ENCODE measurements around the gene TTC22. TPM values are rescaled to one million over a fixed set of nuclear protein-coding genes. Genes with fewer than 3 reads are reported as not detected.

The TTC22 gene
- total RNA-seq, 1 donor from 2014 or later = 5.7 TPM

DNA sequence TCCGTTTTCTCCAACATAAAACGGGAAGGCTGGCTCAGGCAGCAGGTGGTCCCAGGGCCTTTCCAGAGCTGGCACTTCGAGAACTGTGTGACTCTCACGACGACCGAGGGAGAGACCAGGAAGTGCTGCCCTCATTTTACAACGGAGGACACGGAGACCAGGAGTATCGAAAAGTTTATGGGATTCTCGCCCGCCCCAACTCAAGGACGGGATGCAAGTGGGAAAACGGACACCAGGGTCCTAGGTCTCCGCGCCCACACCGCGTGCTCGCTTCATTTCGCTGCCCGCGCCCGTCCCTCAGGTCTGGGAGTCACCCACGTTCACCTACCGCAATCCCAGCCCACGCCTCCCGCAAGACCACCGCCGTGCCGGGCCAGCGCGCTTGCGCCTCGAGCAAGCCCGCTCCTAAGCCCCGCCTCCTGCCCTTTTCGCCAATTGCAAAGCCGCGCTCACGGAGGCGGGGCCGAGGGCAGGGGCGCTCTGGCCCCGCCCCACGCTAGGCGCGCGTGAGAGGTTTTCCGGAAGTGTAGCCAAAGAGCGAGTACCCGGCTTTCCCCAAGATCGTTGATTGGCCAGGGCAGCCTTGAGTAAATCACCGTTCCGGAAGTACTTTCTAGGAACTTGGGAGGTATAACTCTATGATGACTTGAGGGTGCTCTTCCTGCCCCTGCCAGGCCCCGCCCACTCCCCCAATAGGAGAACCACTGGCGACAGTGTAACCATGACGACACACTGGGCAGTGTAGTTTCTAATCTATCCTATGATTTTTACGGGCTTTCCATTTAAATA lies 36.8 kb downstream of the TTC22 start, which contains the start of gene PARS2:
Gene PARS2, minus strand, starts transcription at position 391 of the 789 bp plus-strand sequence. CDS start 5,362 bp downstream, outside the sequence.
- peak; percentile 99 for DNase-seq (ENCODE audit: low read depth)
- H3K4me3 ChIP-seq (ENCODE audit: low read depth, low read length) = peak within 1 kb of the TSS; percentile 73
- H3K36me3 ChIP-seq (ENCODE audit: control insufficient read depth, insufficient read depth, low read length) = no peaks in the 10 kb centered on the region
- H3K27me3 ChIP-seq (ENCODE audit: control insufficient read depth, insufficient read depth, low read length) = no peaks in the 10 kb centered on the region
- TF ChIP-seq CTCF (IDR thresholded peaks at IDR 0.05; ENCODE audit: insufficient read depth, low read length, poor library complexity, severe bottlenecking) = no peak

DNA sequence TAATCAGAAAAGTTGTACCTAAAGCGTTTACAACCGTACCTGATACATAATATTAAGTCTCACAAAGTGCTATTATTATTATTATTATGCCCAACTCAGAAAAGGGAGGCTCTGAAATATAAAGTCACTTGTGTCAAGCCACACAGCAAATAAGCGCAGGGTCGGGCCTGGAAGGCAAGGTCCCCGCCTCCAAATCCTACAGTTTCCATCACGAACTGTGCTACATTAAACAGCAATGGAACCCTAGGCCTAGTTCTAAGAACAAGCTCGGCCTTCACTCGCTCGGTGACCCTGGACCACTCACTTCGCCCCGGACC lies 37.3 kb downstream of the TTC22 start:
- Histone ChIP-seq H3K4me3 (ENCODE audit: low read depth, low read length) (peak overlapping the region; percentile 73), H3K27me3 (ENCODE audit: control insufficient read depth, insufficient read depth, low read length) (no peaks in the 10 kb centered on the region), H3K36me3 (ENCODE audit: control insufficient read depth, insufficient read depth, low read length) (no peaks in the 10 kb centered on the region)
- no peak for DNase-seq (ENCODE audit: low read depth)
- TF ChIP-seq CTCF (IDR thresholded peaks at IDR 0.05; ENCODE audit: insufficient read depth, low read length, poor library complexity, severe bottlenecking) = no peak

DNA sequence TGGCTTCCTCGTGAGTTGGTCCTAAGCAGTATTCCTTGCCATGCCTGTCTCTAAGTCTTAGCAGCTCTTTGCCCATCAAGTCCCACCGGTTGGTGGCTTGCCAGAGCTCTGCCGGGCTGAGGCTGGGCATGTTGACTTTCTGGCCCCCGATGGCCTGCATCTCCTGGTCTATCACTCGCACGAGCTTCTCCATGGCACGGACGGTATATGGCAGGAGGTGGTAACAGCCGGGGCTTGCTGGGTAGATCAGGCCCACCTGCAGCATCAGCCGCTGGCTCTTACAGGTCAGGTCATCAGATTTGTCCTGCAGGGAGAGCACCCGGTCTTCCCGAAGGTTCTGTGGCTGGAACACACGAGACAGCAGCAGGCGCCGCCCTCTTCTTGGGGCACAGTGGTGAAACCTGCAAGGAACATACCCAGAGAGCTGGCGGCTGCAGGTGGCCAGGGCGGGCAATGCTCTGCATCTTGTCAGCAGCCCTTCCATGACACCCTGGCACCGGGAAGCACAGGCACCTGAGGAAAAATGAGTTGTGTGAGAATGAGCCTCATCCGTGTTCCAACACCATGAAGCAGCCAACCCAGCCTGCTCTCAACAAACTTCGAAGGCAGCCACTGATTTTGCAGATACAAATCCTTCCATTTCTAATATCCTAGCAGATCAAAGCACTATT lies 42.3 kb downstream of the TTC22 start:
- H3K27me3 ChIP-seq (ENCODE audit: control insufficient read depth, insufficient read depth, low read length) = no peaks in the 10 kb centered on the region
- H3K36me3 ChIP-seq (ENCODE audit: control insufficient read depth, insufficient read depth, low read length) = peaks cover 2% of the 10 kb centered on the region
- no peak for TF ChIP-seq CTCF (IDR thresholded peaks at IDR 0.05; ENCODE audit: insufficient read depth, low read length, poor library complexity, severe bottlenecking)
- H3K4me3 ChIP-seq (ENCODE audit: low read depth, low read length) = no peak overlapping the region
- DNase-seq (ENCODE audit: low read depth) = no peak

DNA sequence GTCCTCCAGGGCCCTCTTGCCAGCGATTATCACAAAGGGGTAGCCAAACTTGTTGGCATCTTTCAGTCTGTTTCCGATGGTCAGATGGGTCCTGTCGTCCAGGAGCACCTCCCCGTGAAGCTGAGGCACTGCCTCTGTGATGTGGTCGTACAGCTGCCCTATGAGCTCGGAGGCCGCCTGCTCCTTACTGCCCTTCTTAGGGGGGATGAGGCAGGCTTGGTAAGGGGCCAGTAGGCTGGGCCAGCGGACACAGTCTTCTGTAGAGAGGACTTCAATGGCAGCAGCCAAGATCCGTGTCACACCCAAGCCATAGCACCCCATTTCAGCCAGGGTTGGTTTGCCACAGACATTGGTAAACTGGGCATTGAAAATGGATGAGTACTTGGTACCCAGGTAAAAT lies 43.3 kb downstream of the TTC22 start:
- TF ChIP-seq CTCF (IDR thresholded peaks at IDR 0.05; ENCODE audit: insufficient read depth, low read length, poor library complexity, severe bottlenecking) = no peak
- H3K4me3 ChIP-seq (ENCODE audit: low read depth, low read length) = no peak overlapping the region
- peaks cover 2% of the 10 kb centered on the region for H3K36me3 ChIP-seq (ENCODE audit: control insufficient read depth, insufficient read depth, low read length)
- DNase-seq (ENCODE audit: low read depth) = no peak
- no peaks in the 10 kb centered on the region for H3K27me3 ChIP-seq (ENCODE audit: control insufficient read depth, insufficient read depth, low read length)

GRCh38 chr1:54754486-54755285 lies 46.4 kb downstream of the TTC22 start:
- no peaks in the 10 kb centered on the region for H3K27me3 ChIP-seq (ENCODE audit: control insufficient read depth, insufficient read depth, low read length)
- peaks cover 2% of the 10 kb centered on the region for H3K36me3 ChIP-seq (ENCODE audit: control insufficient read depth, insufficient read depth, low read length)
- no peak for DNase-seq (ENCODE audit: low read depth)
- no peak overlapping the region for H3K4me3 ChIP-seq (ENCODE audit: low read depth, low read length)
- no peak for TF ChIP-seq CTCF (IDR thresholded peaks at IDR 0.05; ENCODE audit: insufficient read depth, low read length, poor library complexity, severe bottlenecking)

Data from kidney epithelial cell (primary cell).